HG02885 (cell line): ENCODE measurements around the gene ZMYM3.

Experiments
- ATAC-seq: cut with Tn5 transposase; IDR thresholded peaks from one replicate; pipeline ENCODE4 v1.9.1; 2021; ENCODE audit warnings: mild to moderate bottlenecking; ENCODE audit not compliant: unreplicated experiment, poor library complexity

Gene ZMYM3

GRCh38 chrX:71214604-71215337 is 39.2 kb downstream of the ZMYM3 start:
- no peak for ATAC-seq

GRCh38 chrX:71214152-71214551 is 39.8 kb downstream of the ZMYM3 start:
- ATAC-seq = no peak

- no peak for ATAC-seq
These were observed 41.4 kb downstream of the ZMYM3 start for GRCh38 chrX:71212536-71212935.

GRCh38 chrX:71210816-71211215 is 43.1 kb downstream of the ZMYM3 start:
- no peak for ATAC-seq

DNA sequence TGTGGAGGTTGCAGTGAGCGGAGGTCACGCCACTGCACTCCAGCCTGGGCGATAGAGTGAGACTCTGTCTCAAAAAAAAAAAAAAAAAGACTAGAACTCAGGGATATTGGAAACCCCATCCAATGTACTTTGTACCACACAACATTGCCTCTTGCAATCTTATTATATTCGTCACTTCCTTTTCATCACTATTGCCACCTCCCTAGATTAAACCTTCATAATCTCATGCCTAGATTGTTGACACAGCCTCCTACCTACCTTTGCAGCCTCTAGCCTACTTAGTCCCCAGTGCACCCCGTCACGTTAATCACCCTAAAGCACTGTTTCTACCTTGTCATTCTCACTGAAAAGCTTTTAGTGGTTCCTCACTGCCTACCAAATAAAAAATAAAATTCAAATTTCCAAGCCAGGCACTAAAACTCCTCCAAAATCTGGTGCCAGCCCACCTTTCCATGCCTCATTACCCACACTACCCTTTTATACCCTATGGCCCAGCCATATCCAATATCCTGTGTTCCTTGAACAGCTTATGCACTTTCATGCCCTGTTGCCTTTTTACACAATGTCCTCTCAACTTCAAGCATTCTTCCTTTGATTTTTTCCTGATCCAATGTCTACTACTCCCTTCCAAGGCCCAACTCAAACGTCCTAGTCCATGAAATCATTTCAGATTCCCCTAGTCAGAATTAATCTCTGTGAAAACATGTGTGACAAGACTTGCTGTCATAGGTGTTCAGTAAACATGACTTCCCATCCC is 54.5 kb downstream of the ZMYM3 start:
- no peak for ATAC-seq

DNA sequence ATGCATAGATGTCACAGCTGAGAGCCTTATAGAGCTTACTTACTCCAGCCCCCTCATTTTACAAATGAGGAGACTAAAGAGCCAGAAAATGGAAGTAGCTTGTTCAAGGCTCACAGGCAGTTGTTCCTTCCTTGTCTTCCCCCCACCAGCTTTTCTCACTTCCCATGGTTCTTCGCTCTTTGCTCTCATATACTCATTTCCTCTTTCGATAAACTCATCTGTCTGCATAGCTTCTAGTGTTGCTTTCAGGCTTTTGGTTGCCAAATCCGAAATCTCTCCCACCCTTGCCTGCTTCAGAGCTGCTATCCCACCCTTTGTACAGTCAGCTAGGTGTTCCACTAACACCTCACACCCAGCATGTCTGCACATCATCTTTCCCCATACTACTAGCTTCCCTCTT is 55.9 kb downstream of the ZMYM3 start:
- peak; percentile 75 for ATAC-seq

- ATAC-seq = peak; percentile 42
These were observed 57.8 kb downstream of the ZMYM3 start for GRCh38 chrX:71195964-71196649.

DNA sequence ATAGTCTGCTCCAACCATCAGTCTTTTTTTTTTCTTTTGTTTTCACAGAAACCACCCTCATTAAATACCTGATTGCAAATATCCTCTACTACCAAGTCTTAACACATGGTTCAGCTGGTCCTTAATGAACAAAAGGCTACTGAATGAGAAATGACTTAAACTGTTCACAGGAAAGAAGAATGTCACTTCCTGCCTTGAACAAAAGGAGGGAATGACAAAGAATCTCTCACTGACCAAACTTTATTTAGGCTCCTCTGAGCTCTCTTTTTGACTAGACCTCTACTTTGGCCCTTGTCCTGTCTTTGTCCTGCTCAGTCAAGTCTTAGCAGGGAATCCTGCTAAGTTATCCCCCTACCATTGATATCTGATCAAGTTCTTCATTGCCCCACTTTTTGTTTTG is 62.7 kb downstream of the ZMYM3 start:
- ATAC-seq = no peak
